ENCODE data around the gene HAVCR2.
A peak's percentile ranks its signal among the peaks of the same experiment; 100 is the strongest.
"Not testable (repeated sequence)": the region's sequence is repeated elsewhere in the genome, so short reads cannot be mapped to it uniquely, and the experiment has no call there.

HAVCR2 gene

GRCh38 chr5:157067005-157067404 is 41.8 kb downstream of the HAVCR2 start:
- Mint-ChIP-seq H3K27me3 (no peaks in the 10 kb centered on the region), H3K4me3 (no peak overlapping the region), H3K9me3 (no peaks in the 10 kb centered on the region), H3K4me1 (ENCODE audit: low read depth) (peaks cover 6% of the 10 kb centered on the region), H3K36me3 (ENCODE audit: low read depth) (no peaks in the 10 kb centered on the region), H3K27ac (no peak overlapping the region)
- no peak for DNase-seq

DNA sequence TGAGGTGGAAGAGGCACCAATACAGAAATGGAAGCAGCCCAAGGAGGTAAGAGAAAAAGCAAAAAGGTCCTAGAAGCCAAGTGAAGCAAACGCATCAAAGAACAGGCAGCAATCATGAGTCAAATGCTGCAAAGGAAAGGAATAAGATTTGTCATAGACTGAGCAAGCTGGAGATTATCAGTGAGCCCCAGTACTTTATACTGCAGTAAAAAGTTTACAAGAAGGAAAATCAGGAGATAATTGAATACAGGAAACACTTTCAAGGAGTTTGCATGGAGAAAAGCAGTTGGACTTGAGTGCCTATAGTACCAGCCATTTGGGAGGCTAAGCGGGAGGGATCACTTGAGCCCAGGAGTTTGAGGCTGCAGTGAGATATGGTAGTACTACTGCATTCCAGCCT is 42.8 kb downstream of the HAVCR2 start:
- no peaks in the 10 kb centered on the region for H3K27me3 Mint-ChIP-seq
- no peak overlapping the region for H3K4me3 Mint-ChIP-seq
- H3K4me1 Mint-ChIP-seq (ENCODE audit: low read depth): peaks cover 3% of the 10 kb centered on the region
- H3K36me3 Mint-ChIP-seq (ENCODE audit: low read depth): no peaks in the 10 kb centered on the region
- DNase-seq: no peak
- H3K27ac Mint-ChIP-seq: no peak overlapping the region
- H3K9me3 Mint-ChIP-seq: no peaks in the 10 kb centered on the region

DNA sequence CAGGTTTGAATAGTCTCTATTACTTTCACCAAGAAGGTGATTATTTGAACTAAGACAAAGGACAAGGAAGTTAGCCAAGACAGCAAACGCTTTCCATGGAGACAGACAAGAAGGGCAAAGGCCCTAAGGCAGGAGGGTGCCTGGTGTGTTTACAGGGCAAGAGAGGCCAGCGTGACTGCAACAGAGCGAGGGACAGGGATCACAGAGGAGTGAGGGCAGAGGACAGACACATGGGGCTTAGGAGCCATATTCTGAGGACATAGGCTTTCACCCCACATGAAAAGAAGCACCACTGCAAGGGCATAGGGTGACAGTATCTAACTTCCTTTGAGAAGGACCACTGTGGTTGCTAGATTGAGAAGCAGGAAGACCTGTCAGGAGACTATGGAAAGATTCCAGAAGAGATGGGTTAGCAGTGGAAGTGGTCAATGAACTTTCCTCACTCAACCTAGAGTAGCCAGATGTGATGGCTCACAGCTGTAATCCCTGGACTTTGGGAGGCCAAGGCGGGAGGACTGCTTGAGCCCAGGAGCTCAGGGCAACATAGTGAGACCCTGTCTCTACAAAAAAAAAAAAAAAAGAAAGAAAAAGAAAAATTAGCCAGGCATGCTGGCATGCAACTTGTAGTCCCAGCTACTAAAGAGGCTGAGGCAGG is 44.9 kb downstream of the HAVCR2 start:
- H3K9me3 Mint-ChIP-seq: no peaks in the 10 kb centered on the region
- no peak overlapping the region for H3K27ac Mint-ChIP-seq
- no peak for DNase-seq
- H3K27me3 Mint-ChIP-seq: no peaks in the 10 kb centered on the region
- H3K4me3 Mint-ChIP-seq: no peak overlapping the region
- peaks cover 3% of the 10 kb centered on the region for H3K4me1 Mint-ChIP-seq (ENCODE audit: low read depth)
- no peaks in the 10 kb centered on the region for H3K36me3 Mint-ChIP-seq (ENCODE audit: low read depth)

- Mint-ChIP-seq H3K4me1 (ENCODE audit: low read depth) (no peaks in the 10 kb centered on the region), H3K9me3 (no peaks in the 10 kb centered on the region), H3K36me3 (ENCODE audit: low read depth) (no peaks in the 10 kb centered on the region), H3K4me3 (no peak overlapping the region), H3K27me3 (no peaks in the 10 kb centered on the region), H3K27ac (no peak overlapping the region)
- DNase-seq: no peak
Measured at GRCh38 chr5:157059891-157060290, 49.0 kb downstream of the HAVCR2 start.

DNA sequence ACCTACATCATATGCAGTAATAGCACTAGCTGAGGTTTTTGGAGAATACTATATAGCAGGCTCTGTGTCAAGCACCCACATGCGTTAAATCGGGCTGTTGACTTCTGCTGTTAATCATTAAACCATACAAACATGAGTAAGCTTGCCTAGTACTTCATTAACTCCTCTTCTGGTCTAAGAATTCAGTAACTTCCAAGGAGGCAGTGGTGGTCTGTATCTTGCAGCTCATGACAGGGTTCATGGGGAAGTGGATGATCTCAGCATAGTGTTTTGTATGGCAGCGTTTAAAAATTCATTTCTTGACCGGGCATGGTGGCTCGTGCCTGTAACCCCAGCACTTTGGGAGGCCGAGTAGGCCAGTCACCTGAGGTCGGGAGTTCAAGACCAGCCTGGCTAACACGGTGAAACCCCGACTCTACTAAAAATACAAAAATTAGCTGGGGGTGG is 49.7 kb downstream of the HAVCR2 start, which contains the start of gene HAVCR1:
Gene HAVCR1 (minus strand): TSS at position 24 of the 447 bp plus-strand sequence. CDS start 1,173 bp downstream, outside the sequence.
- Mint-ChIP-seq H3K36me3 (ENCODE audit: low read depth) (no peaks in the 10 kb centered on the region), H3K4me3 (no peak within 1 kb of the TSS), H3K9me3 (no peaks in the 10 kb centered on the region), H3K27me3 (no peaks in the 10 kb centered on the region), H3K27ac (no peak within 1 kb of the TSS), H3K4me1 (ENCODE audit: low read depth) (no peaks in the 10 kb centered on the region)
- DNase-seq: no peak

DNA sequence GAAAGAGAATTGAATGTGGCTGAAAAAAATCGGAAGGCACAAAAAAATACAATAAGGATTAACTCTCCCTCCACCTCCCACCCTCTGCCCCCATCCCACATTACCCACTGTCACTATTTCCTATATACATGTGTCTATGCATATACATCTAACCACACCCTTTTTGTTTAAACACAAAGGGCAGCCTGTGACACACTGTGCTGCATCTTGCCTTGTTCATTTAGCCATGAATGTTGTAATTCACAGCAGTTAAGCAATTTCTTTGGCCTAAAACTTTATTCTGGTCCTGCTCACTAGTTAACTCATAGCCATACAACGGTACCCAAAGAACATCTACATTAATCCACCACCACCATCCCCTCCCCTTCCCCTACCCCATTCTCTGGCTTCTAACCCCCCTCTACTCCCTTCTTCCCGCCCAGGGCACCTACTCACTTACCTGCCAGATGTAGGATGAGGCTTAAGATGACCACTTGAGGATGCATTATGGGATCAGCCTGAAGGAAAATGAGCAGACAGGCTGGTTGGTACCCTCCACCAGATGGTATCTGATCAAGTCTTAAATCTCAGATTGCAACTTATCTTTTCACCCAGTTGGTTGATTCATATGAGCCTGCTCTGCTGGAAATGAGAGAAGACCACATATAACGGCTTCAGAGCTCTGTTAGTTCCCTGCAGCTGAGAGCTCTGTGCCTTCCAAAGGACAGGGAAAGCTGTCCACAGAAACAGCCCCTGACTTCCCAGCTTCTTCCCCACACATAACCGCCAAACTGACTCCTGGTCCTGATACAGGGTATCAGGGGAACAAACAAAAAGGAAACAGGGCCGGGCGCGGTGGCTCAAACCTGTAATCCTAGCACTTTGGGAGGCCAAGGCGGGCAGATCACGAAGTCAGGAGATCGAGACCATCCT is 51.1 kb downstream of the HAVCR2 start:
- no peaks in the 10 kb centered on the region for H3K36me3 Mint-ChIP-seq (ENCODE audit: low read depth)
- H3K27me3 Mint-ChIP-seq: no peaks in the 10 kb centered on the region
- no peaks in the 10 kb centered on the region for H3K9me3 Mint-ChIP-seq
- no peak for DNase-seq
- no peaks in the 10 kb centered on the region for H3K4me1 Mint-ChIP-seq (ENCODE audit: low read depth)
- no peak overlapping the region for H3K4me3 Mint-ChIP-seq
- H3K27ac Mint-ChIP-seq: no peak overlapping the region

DNA sequence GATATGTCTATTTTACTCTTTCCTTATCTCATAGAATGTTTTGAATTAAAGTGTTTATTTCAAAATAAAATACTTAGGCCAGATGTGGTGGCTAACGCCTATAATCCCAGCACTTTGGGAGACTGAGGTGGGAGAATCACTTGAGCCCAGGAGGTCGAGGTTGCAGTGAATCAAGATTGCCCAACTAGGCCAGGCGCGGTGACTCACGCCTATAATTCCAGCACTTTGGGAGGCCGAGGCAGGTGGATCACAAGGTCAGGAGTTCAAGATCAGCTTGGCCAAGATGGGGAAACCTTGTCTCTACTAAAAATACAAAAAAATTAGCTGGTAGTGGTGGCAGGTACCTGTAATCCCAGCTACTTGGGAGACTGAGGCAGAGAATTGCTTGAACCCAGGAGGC is 52.0 kb downstream of the HAVCR2 start:
- H3K27me3 Mint-ChIP-seq; H3K4me3 Mint-ChIP-seq; H3K27ac Mint-ChIP-seq; DNase-seq; H3K9me3 Mint-ChIP-seq; H3K36me3 Mint-ChIP-seq (ENCODE audit: low read depth); H3K4me1 Mint-ChIP-seq (ENCODE audit: low read depth): not testable (repeated sequence)

DNA sequence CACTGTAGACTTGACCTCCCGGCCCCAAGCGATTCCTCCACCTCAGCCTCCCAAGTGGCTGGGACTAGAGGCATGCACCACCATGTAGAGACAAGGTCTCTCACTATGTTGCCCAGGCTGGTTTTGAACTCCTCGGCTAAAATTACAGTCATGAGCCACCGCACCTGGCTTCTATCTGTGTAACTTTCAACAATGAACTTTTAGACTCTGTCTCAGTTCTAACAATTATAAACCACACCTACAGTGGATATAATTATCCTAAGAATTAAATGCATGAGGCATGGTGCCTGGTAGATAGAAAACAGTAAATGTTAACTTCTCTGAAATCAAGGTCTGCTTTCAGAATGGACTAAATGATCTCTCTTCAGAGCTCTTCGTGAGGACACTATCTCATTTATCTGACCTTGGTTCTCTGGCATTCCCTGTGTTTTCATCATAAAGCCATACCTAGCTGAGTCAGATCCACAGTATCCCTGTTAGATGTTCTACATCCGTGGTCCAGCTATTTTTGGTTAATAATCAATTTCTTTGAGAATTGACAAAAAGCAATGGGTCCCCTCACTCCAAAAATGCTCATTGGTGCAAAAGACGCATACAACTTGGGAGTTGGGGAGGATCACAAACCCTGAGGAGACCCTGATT is 57.1 kb downstream of the HAVCR2 start:
- Mint-ChIP-seq H3K4me1 (ENCODE audit: low read depth) (peaks cover 36% of the 10 kb centered on the region), H3K36me3 (ENCODE audit: low read depth) (no peaks in the 10 kb centered on the region), H3K4me3 (no peak overlapping the region), H3K9me3 (no peaks in the 10 kb centered on the region), H3K27me3 (no peaks in the 10 kb centered on the region), H3K27ac (no peak overlapping the region)
- no peak for DNase-seq

DNA sequence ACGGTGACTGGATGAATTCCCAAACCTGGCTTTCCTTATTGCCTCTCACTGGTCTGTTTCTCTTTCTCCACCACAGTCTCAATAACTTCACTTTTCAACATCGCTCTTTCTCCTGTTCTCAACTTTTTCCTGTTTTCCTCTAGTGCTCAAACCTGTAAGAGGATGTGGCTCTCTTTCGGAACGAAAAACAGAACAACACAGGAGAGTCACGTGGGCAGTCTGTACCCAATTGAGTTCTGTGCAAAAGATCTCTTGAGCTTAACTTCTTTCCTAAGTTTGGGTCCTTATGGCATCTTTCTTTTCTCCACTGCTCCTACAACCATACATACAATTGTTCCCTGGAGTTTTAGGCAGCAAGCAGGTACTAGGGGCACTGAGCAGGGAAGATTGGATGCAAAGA is 58.8 kb downstream of the HAVCR2 start:
- H3K27ac Mint-ChIP-seq: peak overlapping the region; percentile 71
- peak overlapping the region; percentile 36 for H3K4me3 Mint-ChIP-seq
- H3K27me3 Mint-ChIP-seq: no peaks in the 10 kb centered on the region
- no peak for DNase-seq
- peaks cover 45% of the 10 kb centered on the region for H3K4me1 Mint-ChIP-seq (ENCODE audit: low read depth)
- no peaks in the 10 kb centered on the region for H3K9me3 Mint-ChIP-seq
- no peaks in the 10 kb centered on the region for H3K36me3 Mint-ChIP-seq (ENCODE audit: low read depth)

DNA sequence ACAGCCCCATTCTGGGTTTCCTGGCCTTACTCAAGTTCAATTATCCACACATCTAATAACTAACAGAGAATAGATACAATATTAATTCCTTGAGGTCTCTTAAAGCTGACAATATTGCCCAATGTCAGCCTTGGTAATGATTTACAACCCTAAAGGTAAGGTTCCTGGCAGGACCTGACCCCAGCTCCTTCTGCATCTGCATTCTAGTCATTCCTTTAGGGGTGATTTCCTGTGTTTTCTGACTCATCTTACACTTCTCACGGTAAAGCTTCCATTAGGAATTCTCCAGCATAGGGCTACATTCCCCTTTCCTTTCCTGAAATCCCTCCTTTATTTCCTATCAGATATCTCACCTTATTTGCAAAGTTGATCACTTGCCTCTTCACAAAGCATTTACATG is 59.2 kb downstream of the HAVCR2 start:
- H3K27ac Mint-ChIP-seq: peak overlapping the region; percentile 71
- H3K9me3 Mint-ChIP-seq: no peaks in the 10 kb centered on the region
- peak overlapping the region; percentile 36 for H3K4me3 Mint-ChIP-seq
- H3K4me1 Mint-ChIP-seq (ENCODE audit: low read depth): peaks cover 49% of the 10 kb centered on the region
- H3K36me3 Mint-ChIP-seq (ENCODE audit: low read depth): no peaks in the 10 kb centered on the region
- no peaks in the 10 kb centered on the region for H3K27me3 Mint-ChIP-seq
- no peak for DNase-seq

GRCh38 chr5:157047898-157048297 is 60.9 kb downstream of the HAVCR2 start:
- no peak overlapping the region for H3K27ac Mint-ChIP-seq
- no peak overlapping the region for H3K4me3 Mint-ChIP-seq
- H3K9me3 Mint-ChIP-seq: no peaks in the 10 kb centered on the region
- no peak for DNase-seq
- no peaks in the 10 kb centered on the region for H3K27me3 Mint-ChIP-seq
- H3K36me3 Mint-ChIP-seq (ENCODE audit: low read depth): no peaks in the 10 kb centered on the region
- peaks cover 50% of the 10 kb centered on the region for H3K4me1 Mint-ChIP-seq (ENCODE audit: low read depth)

DNA sequence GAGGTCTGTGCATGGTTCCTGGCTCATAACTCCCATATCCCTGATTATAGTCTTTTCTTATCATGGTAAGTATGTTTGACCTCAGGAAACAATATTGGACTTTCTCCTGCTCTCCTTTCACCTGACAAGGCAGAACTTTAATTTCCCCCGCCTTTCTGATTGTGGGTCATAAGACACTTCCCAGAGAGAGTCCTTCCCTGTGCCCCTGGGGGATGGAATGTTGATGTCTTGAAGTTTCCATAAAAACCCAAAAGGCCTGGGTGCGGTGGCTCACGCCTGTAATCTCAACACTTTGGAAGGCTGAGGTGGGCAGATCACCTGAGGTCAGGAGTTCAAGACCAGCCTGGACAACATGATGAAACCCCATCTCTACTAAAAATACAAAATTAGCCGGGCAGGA is 61.8 kb downstream of the HAVCR2 start:
- not testable (repeated sequence) for H3K9me3 Mint-ChIP-seq; H3K4me3 Mint-ChIP-seq; H3K36me3 Mint-ChIP-seq (ENCODE audit: low read depth); DNase-seq; H3K27ac Mint-ChIP-seq; H3K27me3 Mint-ChIP-seq
- H3K4me1 Mint-ChIP-seq (ENCODE audit: low read depth): peaks cover 50% of the 10 kb centered on the region

- Mint-ChIP-seq H3K9me3 (no peaks in the 10 kb centered on the region), H3K4me3 (no peak overlapping the region), H3K4me1 (ENCODE audit: low read depth) (peaks cover 46% of the 10 kb centered on the region), H3K36me3 (ENCODE audit: low read depth) (no peaks in the 10 kb centered on the region), H3K27ac (peak overlapping the region; percentile 26), H3K27me3 (no peaks in the 10 kb centered on the region)
- DNase-seq: no peak
Measured at GRCh38 chr5:157046041-157046440, 62.8 kb downstream of the HAVCR2 start.

DNA sequence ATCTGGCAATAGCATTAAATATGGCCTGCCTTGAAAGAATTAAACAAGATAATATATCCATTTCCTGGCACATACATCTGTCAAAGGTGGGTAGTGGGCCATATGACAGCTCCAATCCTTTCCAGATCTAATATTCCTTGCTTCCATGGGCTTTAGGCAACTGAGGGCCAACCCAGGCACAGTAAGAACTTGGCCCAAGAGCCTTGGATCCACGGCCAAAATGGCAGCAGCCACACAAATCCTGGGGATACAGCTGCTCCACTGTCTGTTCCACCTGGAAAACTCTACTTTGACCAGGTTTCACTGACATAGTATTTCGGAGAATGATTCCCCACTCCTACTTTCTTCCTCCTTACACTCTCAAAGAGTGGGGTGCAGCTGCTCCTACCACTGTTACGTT is 63.2 kb downstream of the HAVCR2 start:
- Mint-ChIP-seq H3K4me1 (ENCODE audit: low read depth) (peaks cover 43% of the 10 kb centered on the region), H3K36me3 (ENCODE audit: low read depth) (no peaks in the 10 kb centered on the region), H3K27ac (no peak overlapping the region), H3K4me3 (no peak overlapping the region), H3K27me3 (no peaks in the 10 kb centered on the region), H3K9me3 (no peaks in the 10 kb centered on the region)
- no peak for DNase-seq

Data from activated T-cell treated with anti-CD3 and anti-CD28 coated beads, Interleukin-2, amount 50 U/mL, for 24 hours (primary cell).